ENCODE results near the gene AGAP2. TPM values are rescaled to one million over a fixed set of nuclear protein-coding genes. Genes with fewer than 3 reads are reported as not detected.

AGAP2 gene
- total RNA-seq, 1 experiment from 2014 or later = 0.40 TPM

DNA sequence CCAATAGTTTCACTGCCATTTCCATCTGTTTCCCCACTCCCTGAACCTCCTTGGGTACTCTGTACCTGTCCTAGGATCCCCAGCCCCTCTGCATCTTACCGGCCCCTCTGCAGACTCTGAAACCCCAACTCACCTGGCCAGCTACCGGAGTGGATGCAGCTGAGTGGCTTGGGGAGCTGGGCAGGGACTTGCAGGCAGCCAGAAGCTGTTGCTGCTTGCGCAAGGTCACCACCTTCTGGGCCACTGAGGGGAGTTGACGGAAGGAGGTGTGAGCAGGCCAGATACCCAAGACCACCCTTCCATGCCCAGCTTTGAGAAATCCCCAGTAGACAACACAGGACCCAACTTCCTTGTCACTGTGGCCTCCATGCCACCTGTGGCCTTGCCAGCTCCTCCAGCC is 6.3 kb downstream of the AGAP2 start:
- Histone ChIP-seq H3K4me3 (ENCODE audit: low read length) (no peak overlapping the region), H3K9me3 (ENCODE audit: low read length) (no peaks in the 10 kb centered on the region), H3K27ac (ENCODE audit: low read length) (no peak overlapping the region), H3K79me2 (ENCODE audit: low read length) (no peaks in the 10 kb centered on the region), H3F3A (ENCODE audit: low read length, unreplicated experiment) (no peaks in the 10 kb centered on the region), H3K9me2 (replicated peaks; ENCODE audit: low read length) (no peaks in the 10 kb centered on the region), H2AFZ (ENCODE audit: low read length) (no peak overlapping the region), H3K4me1 (ENCODE audit: insufficient read depth, low read length) (peaks cover 10% of the 10 kb centered on the region; the same call in 1 of the 2 replicates), H3K27me3 (ENCODE audit: low read length) (peaks cover 26% of the 10 kb centered on the region), H4K20me1 (ENCODE audit: low read length) (no peaks in the 10 kb centered on the region), H3K4me2 (ENCODE audit: low read length) (no peak overlapping the region), H3K36me3 (ENCODE audit: low read depth, low read length) (no peaks in the 10 kb centered on the region), H3K9ac (ENCODE audit: low read length) (no peak overlapping the region)
- no peak for TF ChIP-seq EZH2 (IDR thresholded peaks at IDR 0.05; ENCODE audit: low read length, unreplicated experiment)
- TF ChIP-seq EZH2phosphoT487 (IDR thresholded peaks at IDR 0.05; ENCODE audit: borderline replicate concordance, low read length) = no peak
- TF ChIP-seq, protein P1, sequence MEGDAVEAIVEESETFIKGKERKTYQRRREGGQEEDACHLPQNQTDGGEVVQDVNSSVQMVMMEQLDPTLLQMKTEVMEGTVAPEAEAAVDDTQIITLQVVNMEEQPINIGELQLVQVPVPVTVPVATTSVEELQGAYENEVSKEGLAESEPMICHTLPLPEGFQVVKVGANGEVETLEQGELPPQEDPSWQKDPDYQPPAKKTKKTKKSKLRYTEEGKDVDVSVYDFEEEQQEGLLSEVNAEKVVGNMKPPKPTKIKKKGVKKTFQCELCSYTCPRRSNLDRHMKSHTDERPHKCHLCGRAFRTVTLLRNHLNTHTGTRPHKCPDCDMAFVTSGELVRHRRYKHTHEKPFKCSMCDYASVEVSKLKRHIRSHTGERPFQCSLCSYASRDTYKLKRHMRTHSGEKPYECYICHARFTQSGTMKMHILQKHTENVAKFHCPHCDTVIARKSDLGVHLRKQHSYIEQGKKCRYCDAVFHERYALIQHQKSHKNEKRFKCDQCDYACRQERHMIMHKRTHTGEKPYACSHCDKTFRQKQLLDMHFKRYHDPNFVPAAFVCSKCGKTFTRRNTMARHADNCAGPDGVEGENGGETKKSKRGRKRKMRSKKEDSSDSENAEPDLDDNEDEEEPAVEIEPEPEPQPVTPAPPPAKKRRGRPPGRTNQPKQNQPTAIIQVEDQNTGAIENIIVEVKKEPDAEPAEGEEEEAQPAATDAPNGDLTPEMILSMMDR (conservative IDR thresholded peaks at IDR 0.05; ENCODE audit: low read depth, low read length) = no peak
- DNase-seq (no peak), ATAC-seq (no peak)
- ChIA-PET CTCF (no interaction called here), POLR2A (ENCODE audit: unreplicated experiment) (no interaction called here)
- BruUV-seq (replicated peaks) = no TSS peak
- intact Hi-C loops (cut with micrococcal nuclease) = no loop called here

DNA sequence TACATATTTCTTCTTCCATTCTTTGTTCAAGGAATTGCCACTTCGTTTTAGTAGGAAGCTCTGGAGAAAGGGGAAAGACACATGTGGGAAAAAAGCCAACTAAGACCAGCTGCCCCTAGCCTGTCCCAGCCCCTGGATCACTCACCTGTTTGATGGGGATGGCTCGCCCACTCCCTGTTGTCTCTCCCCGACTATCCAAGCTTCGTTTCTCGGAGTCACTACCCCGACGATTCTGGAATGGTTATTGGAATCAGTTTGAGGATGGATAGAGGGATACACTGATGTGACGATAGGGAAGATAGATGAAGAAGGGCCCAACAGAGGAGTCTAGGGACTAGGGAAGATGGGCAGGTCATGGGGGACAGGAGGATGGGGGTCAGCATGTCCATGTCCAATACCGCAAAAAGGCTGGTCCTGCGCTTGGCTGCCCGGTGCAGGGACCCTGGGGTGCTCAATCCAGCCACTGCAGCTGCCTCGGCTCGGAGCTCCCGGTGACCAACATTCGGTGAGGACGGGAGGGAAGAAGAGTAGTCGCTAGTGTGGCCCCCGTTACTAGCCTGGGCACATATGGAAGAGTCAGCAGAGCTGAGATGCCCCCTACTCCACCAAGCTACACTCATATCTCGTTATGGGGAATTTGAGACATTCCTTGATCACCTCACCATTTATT is 7.0 kb downstream of the AGAP2 start:
- no TSS peak for BruUV-seq (replicated peaks)
- no peak for TF ChIP-seq EZH2phosphoT487 (IDR thresholded peaks at IDR 0.05; ENCODE audit: borderline replicate concordance, low read length)
- TF ChIP-seq EZH2 (IDR thresholded peaks at IDR 0.05; ENCODE audit: low read length, unreplicated experiment) = no peak
- TF ChIP-seq, protein P1 (conservative IDR thresholded peaks at IDR 0.05; ENCODE audit: low read depth, low read length) = no peak
- POLR2A ChIA-PET (ENCODE audit: unreplicated experiment) = no interaction called here

DNA sequence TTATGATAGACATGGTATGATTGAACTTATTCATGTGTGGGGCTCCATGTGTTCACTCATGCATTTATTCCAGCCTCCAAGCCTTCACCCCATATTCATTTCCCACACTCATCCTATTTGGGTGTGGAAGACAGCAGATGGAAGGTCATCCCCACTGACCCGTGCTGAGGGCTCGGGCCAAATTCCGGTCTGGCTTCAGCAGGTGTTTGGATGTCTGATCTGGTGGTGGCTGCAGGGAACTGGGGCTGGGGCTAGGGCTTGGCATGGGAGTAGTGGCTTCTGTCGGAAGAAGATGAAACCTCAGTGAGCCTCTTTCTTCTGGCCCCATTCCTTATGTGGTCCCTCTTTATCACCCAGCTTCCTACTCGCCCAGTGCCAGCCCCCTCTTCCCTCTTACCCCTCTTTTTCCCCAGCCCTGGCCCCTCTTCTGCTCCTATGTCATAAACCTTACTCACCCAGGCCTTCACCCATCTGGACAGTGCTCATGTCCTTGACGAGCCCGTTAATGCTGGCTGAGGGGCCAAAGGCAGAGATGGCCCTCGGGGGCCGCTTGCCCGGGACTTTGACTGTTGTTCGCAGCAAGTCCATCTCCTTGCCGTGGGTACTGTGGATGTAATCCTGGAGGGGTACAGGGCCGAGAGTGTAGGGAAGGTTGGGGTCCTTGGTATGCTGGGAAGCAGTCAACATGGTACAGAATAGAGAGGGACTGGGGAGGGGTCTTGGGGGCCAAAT is 8.0 kb downstream of the AGAP2 start:
- ATAC-seq = no peak
- intact Hi-C loops (cut with micrococcal nuclease) = no loop called here
- CTCF ChIA-PET = no interaction called here

More for the DNA sequence above, 7.0 kb downstream of the AGAP2 start:
- no peaks in the 10 kb centered on the region for H3F3A ChIP-seq (ENCODE audit: low read length, unreplicated experiment)
- no peak overlapping the region for H3K4me3 ChIP-seq (ENCODE audit: low read length)
- H4K20me1 ChIP-seq (ENCODE audit: low read length) = no peaks in the 10 kb centered on the region
- DNase-seq = no peak
- no peaks in the 10 kb centered on the region for H3K9me2 ChIP-seq (replicated peaks; ENCODE audit: low read length)
- H2AFZ ChIP-seq (ENCODE audit: low read length) = no peak overlapping the region
- H3K9ac ChIP-seq (ENCODE audit: low read length) = no peak overlapping the region
- H3K36me3 ChIP-seq (ENCODE audit: low read depth, low read length) = no peaks in the 10 kb centered on the region
- peaks cover 18% of the 10 kb centered on the region for H3K27me3 ChIP-seq (ENCODE audit: low read length)
- CTCF ChIA-PET = no interaction called here
- no peak overlapping the region for H3K4me2 ChIP-seq (ENCODE audit: low read length)
- intact Hi-C loops (cut with micrococcal nuclease) = no loop called here
- H3K4me1 ChIP-seq (ENCODE audit: insufficient read depth, low read length) = 0 out of 2 replicates have a peak, but pooled peaks cover 6% of the 10 kb centered on the region
- no peak for ATAC-seq
- no peaks in the 10 kb centered on the region for H3K79me2 ChIP-seq (ENCODE audit: low read length)
- no peak overlapping the region for H3K27ac ChIP-seq (ENCODE audit: low read length)
- H3K9me3 ChIP-seq (ENCODE audit: low read length) = no peaks in the 10 kb centered on the region

More for the DNA sequence above, 8.0 kb downstream of the AGAP2 start:
- Histone ChIP-seq H3K27ac (ENCODE audit: low read length) (no peak overlapping the region), H3K36me3 (ENCODE audit: low read depth, low read length) (no peaks in the 10 kb centered on the region), H3F3A (ENCODE audit: low read length, unreplicated experiment) (no peaks in the 10 kb centered on the region), H3K4me2 (ENCODE audit: low read length) (no peak overlapping the region), H3K9ac (ENCODE audit: low read length) (no peak overlapping the region), H3K9me3 (ENCODE audit: low read length) (no peaks in the 10 kb centered on the region), H3K4me3 (ENCODE audit: low read length) (no peak overlapping the region), H2AFZ (ENCODE audit: low read length) (no peak overlapping the region), H3K9me2 (replicated peaks; ENCODE audit: low read length) (no peaks in the 10 kb centered on the region), H3K4me1 (ENCODE audit: insufficient read depth, low read length) (peaks cover 4% of the 10 kb centered on the region; the same call in 1 of the 2 replicates), H4K20me1 (ENCODE audit: low read length) (no peaks in the 10 kb centered on the region), H3K79me2 (ENCODE audit: low read length) (no peaks in the 10 kb centered on the region), H3K27me3 (ENCODE audit: low read length) (peaks cover 8% of the 10 kb centered on the region; the same call in 1 of the 2 replicates)
- POLR2A ChIA-PET (ENCODE audit: unreplicated experiment) = no interaction called here
- BruUV-seq (replicated peaks) = no TSS peak
- TF ChIP-seq EZH2 (IDR thresholded peaks at IDR 0.05; ENCODE audit: low read length, unreplicated experiment) (no peak), EZH2phosphoT487 (IDR thresholded peaks at IDR 0.05; ENCODE audit: borderline replicate concordance, low read length) (no peak)
- TF ChIP-seq, protein P1 (conservative IDR thresholded peaks at IDR 0.05; ENCODE audit: low read depth, low read length) = no peak
- DNase-seq = no peak

All from PC-3 (cell line).